K562 (cell line): ENCODE results near the gene IGFL1. TPM values are rescaled to one million over a fixed set of nuclear protein-coding genes. Genes with fewer than 3 reads are reported as not detected.

Source experiments
- ARHGAP35 ChIP-seq: fragments of 450-650 bp; IDR thresholded peaks from 2 replicates; pipeline ENCODE4 v1.6.1; 2018; ENCODE audit not compliant: partially characterized antibody
- BRF1 ChIP-seq: IDR thresholded peaks from 3 replicates; pipeline ENCODE4 v1.6.1; 2011; ENCODE audit warnings: borderline replicate concordance, mild to moderate bottlenecking; ENCODE audit not compliant: insufficient read length; ENCODE audit errors: extremely low read depth
- HDAC3 ChIP-seq: fragments of 450-650 bp; IDR thresholded peaks from 2 replicates; pipeline ENCODE4 v1.6.1; 2018; ENCODE audit warnings: borderline replicate concordance, mild to moderate bottlenecking, moderate library complexity; ENCODE audit not compliant: partially characterized antibody
- HNRNPK ChIP-seq: fragments of 200-400 bp; formaldehyde crosslinking; IDR thresholded peaks from one replicate; pipeline ENCODE4 v1.6.1; 2018; ENCODE audit warnings: mild to moderate bottlenecking, low read depth, low read length; ENCODE audit not compliant: poor library complexity, severe bottlenecking
- KAT7 ChIP-seq: sonication (generic); formaldehyde crosslinking; IDR thresholded peaks from 2 replicates; pipeline ENCODE4 v1.8.0; 2022; ENCODE audit warnings: missing genetic modification reagents, mild to moderate bottlenecking, borderline replicate concordance
- NFYB ChIP-seq: IDR thresholded peaks from 2 replicates; pipeline ENCODE4 v1.6.1; 2011; ENCODE audit warnings: mild to moderate bottlenecking, moderate library complexity; ENCODE audit not compliant: insufficient read length; ENCODE audit errors: extremely low read depth
- NUFIP1 ChIP-seq: fragments of 450-650 bp; IDR thresholded peaks from 2 replicates; pipeline ENCODE4 v1.6.1; 2018; ENCODE audit not compliant: partially characterized antibody
- PHF20 ChIP-seq: fragments of 450-650 bp; IDR thresholded peaks from 2 replicates; pipeline ENCODE4 v1.6.1; 2018; ENCODE audit not compliant: partially characterized antibody
- RCOR1 ChIP-seq, 2 experiments: IDR thresholded peaks; 2 replicates each; pipeline ENCODE4 v1.6.1; 2012; ENCODE audit warnings: low read depth in 2 of 2, low read length in 2 of 2, borderline replicate concordance in 1 of 2, improper control_type of control experiment in 1 of 2
- SIN3A ChIP-seq, 2 experiments: fragments of 150-350 bp in 1 of 2; IDR thresholded peaks; 2 replicates each; pipeline ENCODE4 v1.6.1; 2011 to 2016; ENCODE audit warnings: borderline replicate concordance in 2 of 2, low read depth in 2 of 2, low read length in 2 of 2, mild to moderate bottlenecking in 2 of 2, moderate library complexity in 2 of 2; ENCODE audit not compliant: control insufficient read depth in 1 of 2
- SIN3B ChIP-seq: fragments of 450-650 bp; IDR thresholded peaks from 2 replicates; pipeline ENCODE4 v1.6.1; 2017; ENCODE audit warnings: low read depth, mild to moderate bottlenecking, moderate library complexity
- ZC3H11A ChIP-seq: IDR thresholded peaks from 2 replicates; pipeline ENCODE4 v1.6.1; 2012; ENCODE audit warnings: low read depth, low read length, improper control_type of control experiment
- polyA plus RNA-seq, 8 experiments: library from polyadenylated mRNA; depleted of rRNA in 4 of 8; stranded (reverse) in 5 of 8; unstranded in 3 of 8; fragments of >200 nt; fragmentation: Nextera tagmentation in 2 of 8; fragmentation: Illumina TruSeq in 1 of 8; extraction: Ambion mirVana in 2 of 8; extraction: Trizol in 1 of 8; gene quantifications; 2 replicates each; pipeline versions ENCODE4 v1.2.1 to v1.2.3, GENCODE V29; 2011 to 2014; ENCODE audit warnings: inconsistent platforms in 1 of 8, missing spikeins in 1 of 8
- total RNA-seq, 7 experiments: library from RNA; depleted of rRNA in 6 of 7; stranded (reverse); fragments of >200 nt in 6 of 7; fragmentation: Illumina TruSeq in 2 of 7; extraction: Trizol in 2 of 7; gene quantifications; 2 replicates each; pipeline versions ENCODE4 v1.2.1 to v1.2.3, GENCODE V29; 2011 to 2021; ENCODE audit warnings: low replicate concordance in 1 of 7
- TF ChIP-seq, protein P1 (sequence below): fragments of 150-350 bp; IDR thresholded peaks from 2 replicates; pipeline ENCODE4 v1.6.1; 2014; ENCODE audit warnings: low read depth, mild to moderate bottlenecking, low read length, borderline replicate concordance
- TF ChIP-seq, protein P2 (sequence below): fragments of 250-450 bp; sonication (Bioruptor Pico); IDR thresholded peaks from 2 replicates; pipeline ENCODE4 v1.4.0; 2020; ENCODE audit warnings: mild to moderate bottlenecking, moderate library complexity
- TF ChIP-seq, protein P3 (sequence below): fragments of 450-650 bp; formaldehyde crosslinking; IDR thresholded peaks from 2 replicates; pipeline ENCODE4 v1.4.0; 2022; ENCODE audit warnings: mild to moderate bottlenecking, moderate library complexity
- TF ChIP-seq, protein P4 (sequence below): fragments of 250-450 bp; sonication (Bioruptor Pico); IDR thresholded peaks from 2 replicates; pipeline ENCODE4 v1.6.1; 2021; ENCODE audit warnings: mild to moderate bottlenecking

The IGFL1 gene
- total and polyA plus RNA-seq, 9 of the 15 experiments (the other 6 are each of a cell fraction or from before 2014, with no cell fraction given): not detected

DNA sequence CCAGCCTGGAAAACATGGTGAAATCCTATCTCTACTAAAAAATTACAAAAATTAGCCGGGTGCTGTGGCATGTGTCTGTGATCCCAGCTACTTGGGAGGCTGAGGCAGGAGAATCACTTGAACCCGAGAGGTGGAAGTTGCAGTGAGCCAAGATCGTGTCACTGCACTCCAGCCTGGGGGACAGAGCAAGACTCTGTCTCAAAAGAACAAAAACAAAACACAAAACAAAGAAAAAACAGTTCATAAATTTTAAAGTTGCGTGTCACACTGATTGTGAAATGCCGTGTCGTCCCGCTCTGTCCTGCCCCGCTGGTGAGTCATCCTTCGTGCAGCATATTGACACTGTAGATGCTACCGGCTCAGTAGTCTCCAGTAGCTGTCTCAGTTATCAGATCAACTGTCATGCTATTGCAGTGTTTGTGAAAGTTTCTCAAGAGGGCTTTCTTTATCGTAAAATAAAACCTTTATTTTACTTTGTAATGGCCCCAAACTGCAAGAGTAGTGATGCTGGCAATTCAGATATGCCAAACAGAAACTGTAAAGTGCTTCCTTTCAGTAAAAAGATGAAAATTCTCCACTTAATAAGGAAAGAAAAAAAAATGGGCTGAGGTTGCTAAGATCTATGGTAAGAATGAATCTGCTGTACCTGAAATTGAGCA lies 36.4 kb upstream of the IGFL1 start (continued):
- TF ChIP-seq, protein P1, sequence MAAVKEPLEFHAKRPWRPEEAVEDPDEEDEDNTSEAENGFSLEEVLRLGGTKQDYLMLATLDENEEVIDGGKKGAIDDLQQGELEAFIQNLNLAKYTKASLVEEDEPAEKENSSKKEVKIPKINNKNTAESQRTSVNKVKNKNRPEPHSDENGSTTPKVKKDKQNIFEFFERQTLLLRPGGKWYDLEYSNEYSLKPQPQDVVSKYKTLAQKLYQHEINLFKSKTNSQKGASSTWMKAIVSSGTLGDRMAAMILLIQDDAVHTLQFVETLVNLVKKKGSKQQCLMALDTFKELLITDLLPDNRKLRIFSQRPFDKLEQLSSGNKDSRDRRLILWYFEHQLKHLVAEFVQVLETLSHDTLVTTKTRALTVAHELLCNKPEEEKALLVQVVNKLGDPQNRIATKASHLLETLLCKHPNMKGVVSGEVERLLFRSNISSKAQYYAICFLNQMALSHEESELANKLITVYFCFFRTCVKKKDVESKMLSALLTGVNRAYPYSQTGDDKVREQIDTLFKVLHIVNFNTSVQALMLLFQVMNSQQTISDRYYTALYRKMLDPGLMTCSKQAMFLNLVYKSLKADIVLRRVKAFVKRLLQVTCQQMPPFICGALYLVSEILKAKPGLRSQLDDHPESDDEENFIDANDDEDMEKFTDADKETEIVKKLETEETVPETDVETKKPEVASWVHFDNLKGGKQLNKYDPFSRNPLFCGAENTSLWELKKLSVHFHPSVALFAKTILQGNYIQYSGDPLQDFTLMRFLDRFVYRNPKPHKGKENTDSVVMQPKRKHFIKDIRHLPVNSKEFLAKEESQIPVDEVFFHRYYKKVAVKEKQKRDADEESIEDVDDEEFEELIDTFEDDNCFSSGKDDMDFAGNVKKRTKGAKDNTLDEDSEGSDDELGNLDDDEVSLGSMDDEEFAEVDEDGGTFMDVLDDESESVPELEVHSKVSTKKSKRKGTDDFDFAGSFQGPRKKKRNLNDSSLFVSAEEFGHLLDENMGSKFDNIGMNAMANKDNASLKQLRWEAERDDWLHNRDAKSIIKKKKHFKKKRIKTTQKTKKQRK: no peak
- TF ChIP-seq RCOR1 (IDR thresholded peaks at IDR 0.05; ENCODE audit: borderline replicate concordance in 1 of 2, low read depth in 2 of 2, low read length in 2 of 2) (peak in 1 of 2 experiments; percentile 95; a peak in 2 of 4 replicates), ARHGAP35 (no peak), SIN3A (IDR thresholded peaks at IDR 0.05; ENCODE audit: borderline replicate concordance in 2 of 2, control insufficient read depth in 1 of 2, low read depth in 2 of 2, low read length in 2 of 2) (no peak), NUFIP1 (no peak), ZC3H11A (no peak), NFYB (no peak), PHF20 (no peak), BRF1 (no peak), HNRNPK (no peak), KAT7 (CRISPR knock-in tag) (no peak), SIN3B (no peak), HDAC3 (peak; percentile 30)
- TF ChIP-seq, protein P2, sequence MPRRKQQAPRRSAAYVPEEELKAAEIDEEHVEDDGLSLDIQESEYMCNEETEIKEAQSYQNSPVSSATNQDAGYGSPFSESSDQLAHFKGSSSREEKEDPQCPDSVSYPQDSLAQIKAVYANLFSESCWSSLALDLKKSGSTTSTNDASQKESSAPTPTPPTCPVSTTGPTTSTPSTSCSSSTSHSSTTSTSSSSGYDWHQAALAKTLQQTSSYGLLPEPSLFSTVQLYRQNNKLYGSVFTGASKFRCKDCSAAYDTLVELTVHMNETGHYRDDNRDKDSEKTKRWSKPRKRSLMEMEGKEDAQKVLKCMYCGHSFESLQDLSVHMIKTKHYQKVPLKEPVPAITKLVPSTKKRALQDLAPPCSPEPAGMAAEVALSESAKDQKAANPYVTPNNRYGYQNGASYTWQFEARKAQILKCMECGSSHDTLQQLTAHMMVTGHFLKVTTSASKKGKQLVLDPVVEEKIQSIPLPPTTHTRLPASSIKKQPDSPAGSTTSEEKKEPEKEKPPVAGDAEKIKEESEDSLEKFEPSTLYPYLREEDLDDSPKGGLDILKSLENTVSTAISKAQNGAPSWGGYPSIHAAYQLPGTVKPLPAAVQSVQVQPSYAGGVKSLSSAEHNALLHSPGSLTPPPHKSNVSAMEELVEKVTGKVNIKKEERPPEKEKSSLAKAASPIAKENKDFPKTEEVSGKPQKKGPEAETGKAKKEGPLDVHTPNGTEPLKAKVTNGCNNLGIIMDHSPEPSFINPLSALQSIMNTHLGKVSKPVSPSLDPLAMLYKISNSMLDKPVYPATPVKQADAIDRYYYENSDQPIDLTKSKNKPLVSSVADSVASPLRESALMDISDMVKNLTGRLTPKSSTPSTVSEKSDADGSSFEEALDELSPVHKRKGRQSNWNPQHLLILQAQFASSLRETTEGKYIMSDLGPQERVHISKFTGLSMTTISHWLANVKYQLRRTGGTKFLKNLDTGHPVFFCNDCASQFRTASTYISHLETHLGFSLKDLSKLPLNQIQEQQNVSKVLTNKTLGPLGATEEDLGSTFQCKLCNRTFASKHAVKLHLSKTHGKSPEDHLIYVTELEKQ (CRISPR knock-in tag): no peak
- TF ChIP-seq, protein P3, sequence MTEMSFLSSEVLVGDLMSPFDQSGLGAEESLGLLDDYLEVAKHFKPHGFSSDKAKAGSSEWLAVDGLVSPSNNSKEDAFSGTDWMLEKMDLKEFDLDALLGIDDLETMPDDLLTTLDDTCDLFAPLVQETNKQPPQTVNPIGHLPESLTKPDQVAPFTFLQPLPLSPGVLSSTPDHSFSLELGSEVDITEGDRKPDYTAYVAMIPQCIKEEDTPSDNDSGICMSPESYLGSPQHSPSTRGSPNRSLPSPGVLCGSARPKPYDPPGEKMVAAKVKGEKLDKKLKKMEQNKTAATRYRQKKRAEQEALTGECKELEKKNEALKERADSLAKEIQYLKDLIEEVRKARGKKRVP: peak; percentile 66; the same call in 1 of the 2 replicates
- TF ChIP-seq, protein P4, sequence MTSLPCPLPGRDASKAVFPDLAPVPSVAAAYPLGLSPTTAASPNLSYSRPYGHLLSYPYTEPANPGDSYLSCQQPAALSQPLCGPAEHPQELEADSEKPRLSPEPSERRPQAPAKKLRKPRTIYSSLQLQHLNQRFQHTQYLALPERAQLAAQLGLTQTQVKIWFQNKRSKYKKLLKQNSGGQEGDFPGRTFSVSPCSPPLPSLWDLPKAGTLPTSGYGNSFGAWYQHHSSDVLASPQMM (CRISPR knock-in tag): no peak
